HFF-Myc (cell line): ENCODE measurements around the gene HOXA5.

Experiments used
- DNase-seq: peaks from one replicate; pipeline ENCODE4 v3.0.0-alpha.2; 2011; ENCODE audit warnings: low read depth; ENCODE audit errors: extremely low read depth
- H3K4me3 ChIP-seq: replicated peaks from 2 replicates; pipeline ENCODE4 v1.5.1; 2011; ENCODE audit warnings: low read depth, mild to moderate bottlenecking, control low read depth, low read length
- CTCF ChIP-seq: IDR thresholded peaks from 2 replicates; pipeline ENCODE4 v1.5.1; 2012; ENCODE audit warnings: mild to moderate bottlenecking, low read depth, low read length, control low read depth; ENCODE audit errors: missing control alignments

HOXA5 gene

GRCh38 chr7:27181795-27182275 is 38.4 kb upstream of the HOXA5 start:
- peak overlapping the region; percentile 83 for H3K4me3 ChIP-seq
- no peak for TF ChIP-seq CTCF
- DNase-seq = no peak

- no peak for DNase-seq
- peak overlapping the region; percentile 83 for H3K4me3 ChIP-seq
- no peak for TF ChIP-seq CTCF
Observed at GRCh38 chr7:27180431-27181420, 37.2 kb upstream of the HOXA5 start.

- no peak for DNase-seq
- H3K4me3 ChIP-seq = peak overlapping the region; percentile 83
- TF ChIP-seq CTCF = peak; percentile 92
Observed at GRCh38 chr7:27179503-27180430, 36.3 kb upstream of the HOXA5 start.

- H3K4me3 ChIP-seq = peak overlapping the region; percentile 83
- TF ChIP-seq CTCF = no peak
- no peak for DNase-seq
Observed at GRCh38 chr7:27179030-27179429, 35.5 kb upstream of the HOXA5 start.

GRCh38 chr7:27178366-27178765 is 34.9 kb upstream of the HOXA5 start:
- no peak for TF ChIP-seq CTCF
- no peak for DNase-seq
- peak overlapping the region; percentile 83 for H3K4me3 ChIP-seq

- peak overlapping the region; percentile 83 for H3K4me3 ChIP-seq
- no peak for TF ChIP-seq CTCF
- no peak for DNase-seq
Observed at GRCh38 chr7:27177795-27178320, 34.4 kb upstream of the HOXA5 start.
